Dermis blood vessel endothelial cell (primary cell): Measurements from ENCODE around the gene KIAA1549. TPM values are rescaled to one million over a fixed set of nuclear protein-coding genes. Genes with fewer than 3 reads are reported as not detected.

Source experiments
- DNase-seq: peaks from one replicate; pipeline ENCODE4 v3.0.0; 2010
- total RNA-seq: library from RNA; depleted of rRNA; stranded (reverse); fragments of >200 nt; gene quantifications from 2 replicates; pipeline ENCODE4 v1.2.3, GENCODE V29; 2014

Gene KIAA1549
- total RNA-seq, 1 donor from 2014 or later, result 2.6 TPM

DNA sequence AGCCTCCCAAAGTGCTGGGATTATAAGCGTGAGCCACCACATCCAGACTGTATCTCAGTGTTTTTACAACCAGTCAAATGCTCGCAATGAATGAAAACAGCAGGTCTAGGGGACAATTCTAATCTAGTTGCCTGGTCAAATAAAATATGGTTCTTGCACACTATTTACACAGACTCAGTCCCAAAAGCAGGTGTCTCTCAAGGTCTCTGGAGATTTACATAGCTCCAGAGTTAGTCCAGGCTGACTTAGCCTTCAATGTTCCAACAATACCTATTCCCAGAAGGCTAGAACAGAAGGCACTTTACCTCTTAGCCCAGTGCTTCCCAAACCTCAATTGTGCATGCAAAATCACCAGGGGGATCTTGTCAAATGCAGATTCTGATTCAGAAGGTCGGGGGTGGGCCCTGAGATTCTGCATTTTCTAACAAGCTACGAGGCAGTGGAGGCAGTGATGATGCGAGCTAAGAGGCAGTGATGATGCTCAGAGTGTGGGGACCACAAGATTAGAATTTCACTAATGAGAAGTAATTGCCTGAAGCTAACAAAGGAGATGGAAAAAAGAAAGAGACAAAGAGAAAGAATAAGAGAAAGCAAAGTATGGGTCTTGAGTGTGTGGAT lies 6.4 kb downstream of the KIAA1549 start:
- DNase-seq, result no peak

DNA sequence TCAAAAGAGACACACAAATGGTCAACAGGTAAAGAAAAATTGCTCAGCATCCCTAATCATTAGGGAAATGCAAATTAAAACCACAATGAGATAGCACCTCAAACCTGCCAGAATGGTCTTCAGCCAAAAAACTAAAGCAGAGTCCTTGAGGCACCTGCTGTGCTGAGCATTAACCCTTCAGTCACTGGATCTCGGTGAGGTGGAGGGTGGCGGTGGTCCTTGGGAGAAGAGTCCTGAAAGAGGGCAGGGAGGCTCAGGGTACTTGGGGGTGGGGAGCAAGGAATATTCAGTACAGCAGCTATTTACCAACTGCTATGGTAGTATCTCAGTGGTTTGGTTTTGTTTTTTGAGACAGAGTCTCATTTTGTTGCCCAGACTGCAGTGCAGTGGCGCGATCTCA lies 7.1 kb downstream of the KIAA1549 start:
- DNase-seq, result no peak

DNA sequence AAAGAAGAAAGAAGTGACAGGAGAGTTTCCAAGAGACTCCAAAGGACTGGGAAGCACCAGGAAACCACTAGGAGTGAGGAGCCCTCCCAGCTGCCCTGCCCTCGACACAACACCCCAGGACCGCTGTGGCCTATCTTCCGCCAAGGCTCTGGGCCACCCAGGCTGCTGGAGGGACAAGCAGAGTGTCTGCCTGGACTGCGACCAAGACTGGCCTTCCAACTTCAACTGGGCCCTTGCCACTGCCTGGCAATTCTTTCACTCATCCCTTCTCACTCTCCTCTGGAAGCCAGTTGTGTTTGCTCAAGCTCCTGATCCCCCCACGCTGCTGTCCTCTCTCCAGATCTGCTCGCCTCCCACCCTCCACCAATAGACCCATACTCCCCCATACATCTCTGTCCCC lies 10.2 kb downstream of the KIAA1549 start:
- DNase-seq, result no peak

DNA sequence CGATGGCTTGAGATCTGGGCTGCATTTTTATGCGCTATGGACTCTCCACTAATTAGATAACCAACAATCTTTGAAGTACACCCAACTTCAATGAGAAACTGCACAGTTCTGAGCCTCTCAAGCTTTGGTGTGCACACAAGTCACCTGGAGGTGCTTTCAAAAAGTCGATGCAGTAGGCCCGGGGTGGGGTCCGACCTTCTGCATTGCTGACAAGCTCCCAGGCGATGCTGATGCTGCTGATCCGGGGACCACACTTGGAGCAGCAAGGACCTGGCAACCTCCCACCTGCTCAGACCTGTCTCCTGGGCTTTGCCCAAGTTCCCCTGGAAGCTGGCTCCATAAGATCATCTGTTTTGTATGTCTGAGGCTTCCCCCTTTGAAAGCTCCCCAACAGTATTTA lies 10.7 kb downstream of the KIAA1549 start:
- no peak for DNase-seq

DNA sequence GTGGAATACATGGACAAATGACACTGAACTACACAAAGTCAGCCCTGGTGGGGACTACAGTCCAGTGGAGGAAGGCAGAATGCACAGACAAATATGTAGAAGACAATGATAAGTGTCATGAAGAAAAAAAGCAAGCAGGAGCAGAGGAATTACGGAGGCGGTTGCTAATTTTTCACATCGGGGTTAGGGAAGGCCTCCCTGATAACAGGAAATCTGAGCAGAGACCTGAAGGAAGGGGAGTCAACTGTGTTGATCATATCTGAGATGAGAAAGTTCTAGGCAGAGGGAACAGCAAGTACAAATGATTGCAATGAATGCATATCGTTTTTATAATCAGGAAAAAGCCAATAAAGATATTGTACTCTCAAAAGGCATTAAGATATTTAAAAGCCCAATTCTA lies 14.0 kb downstream of the KIAA1549 start:
- peak; percentile 49 for DNase-seq

DNA sequence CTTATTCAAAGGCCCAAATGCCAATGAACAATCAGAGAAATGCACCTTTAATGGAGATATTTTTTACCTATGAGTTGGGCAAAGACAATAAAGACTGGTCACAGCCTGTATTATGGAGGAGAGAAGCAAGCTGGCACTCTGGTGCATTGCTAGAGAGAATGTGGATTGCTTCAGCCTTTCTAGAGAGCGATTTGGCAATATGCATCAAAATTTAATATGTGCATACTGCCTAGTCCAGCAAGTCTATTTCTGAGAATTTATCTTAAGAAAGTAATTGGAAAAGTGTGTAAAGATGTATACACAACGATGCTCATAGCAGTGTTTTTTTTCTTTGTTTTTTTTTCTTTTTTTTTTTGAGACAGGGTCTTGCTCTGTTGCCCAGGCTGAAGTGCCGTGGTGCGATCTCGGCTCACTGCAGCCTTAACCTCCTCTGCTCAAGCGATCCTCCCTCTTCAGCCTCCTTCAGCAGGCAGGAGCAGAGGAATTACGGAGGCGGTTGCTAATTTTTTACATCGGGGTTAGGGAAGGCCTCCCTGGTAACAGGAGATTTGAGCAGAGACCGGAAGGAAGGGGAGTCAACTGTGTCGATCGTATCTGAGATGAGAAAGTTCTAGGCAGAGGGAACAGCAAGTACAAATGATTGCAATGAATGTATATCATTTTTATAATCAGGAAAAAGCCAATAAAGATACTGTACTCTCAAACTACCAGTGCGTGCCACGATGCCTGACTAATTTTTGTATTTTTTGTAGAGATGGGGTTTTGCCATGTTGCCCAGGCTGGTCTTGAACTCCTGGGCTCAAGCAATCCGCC lies 16.4 kb downstream of the KIAA1549 start:
- DNase-seq, result no peak

DNA sequence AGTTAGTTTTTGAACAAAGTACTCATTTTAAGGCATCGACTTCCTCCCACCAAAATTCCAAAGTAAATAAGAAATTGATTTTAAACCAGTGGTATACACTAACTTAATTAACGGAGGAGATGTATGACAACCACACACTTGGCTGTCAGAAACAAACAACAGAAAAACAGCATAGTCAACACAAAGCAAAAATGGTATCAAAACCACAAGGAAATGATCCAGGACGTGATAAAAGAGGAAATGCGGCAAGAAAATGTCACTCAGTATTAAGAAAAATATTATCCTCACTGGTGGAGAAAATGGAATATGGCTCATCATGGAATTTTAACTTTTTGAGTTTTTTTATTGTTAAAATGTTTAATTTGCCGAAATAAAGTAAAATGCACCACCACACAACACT lies 17.5 kb downstream of the KIAA1549 start:
- no peak for DNase-seq

DNA sequence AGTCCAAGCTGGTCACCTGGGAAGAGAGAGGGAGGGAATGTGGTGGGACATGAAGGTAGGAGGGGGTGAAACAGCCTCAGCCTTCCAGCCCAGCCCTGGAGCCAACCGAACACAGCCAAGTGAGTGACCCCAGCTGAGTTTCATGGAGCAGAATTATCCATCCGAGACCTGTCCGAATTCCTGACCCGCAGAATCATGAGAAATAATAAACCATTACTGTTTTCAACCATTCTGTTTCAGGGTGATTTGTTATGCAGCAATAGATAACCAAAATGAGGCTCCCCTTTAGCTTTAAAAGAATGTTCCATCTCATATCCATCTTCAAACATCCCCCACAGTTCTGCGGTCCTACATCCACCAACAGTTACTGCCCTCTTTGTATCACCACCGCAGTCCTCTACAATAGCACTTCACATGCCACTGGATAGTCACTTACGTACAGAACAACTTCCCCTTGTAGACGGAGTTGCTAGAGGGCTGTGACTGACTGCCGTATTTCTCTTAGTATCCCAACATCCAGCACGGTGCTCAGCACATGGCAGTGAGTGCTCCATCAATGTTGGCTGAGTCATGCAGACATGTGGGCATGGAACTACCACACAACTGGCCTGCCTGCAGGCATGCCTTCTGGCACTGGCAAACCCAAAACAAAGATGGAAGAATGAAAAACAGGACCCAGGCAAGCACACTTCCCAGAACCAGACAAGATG lies 18.5 kb downstream of the KIAA1549 start:
- no peak for DNase-seq

DNA sequence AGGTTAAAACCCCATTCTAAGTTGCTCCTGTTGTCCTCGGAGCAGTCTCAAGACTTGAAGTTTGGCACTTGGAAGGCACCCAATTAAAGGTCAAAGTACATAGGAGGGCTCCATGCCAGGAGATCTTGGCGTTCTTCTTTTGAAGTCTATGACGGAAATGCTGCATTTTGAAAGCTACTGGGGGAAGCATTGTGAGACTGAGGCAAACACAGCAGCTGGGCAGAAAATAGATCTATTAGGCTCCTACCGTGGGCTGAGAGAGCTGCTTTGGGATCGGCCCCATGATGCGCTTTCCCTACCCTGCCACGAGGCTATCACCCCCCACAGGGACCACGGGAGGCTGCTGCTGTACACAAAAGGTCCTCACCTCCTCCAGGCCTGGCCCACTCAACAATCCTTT lies 20.0 kb downstream of the KIAA1549 start:
- DNase-seq, result peak; percentile 66

DNA sequence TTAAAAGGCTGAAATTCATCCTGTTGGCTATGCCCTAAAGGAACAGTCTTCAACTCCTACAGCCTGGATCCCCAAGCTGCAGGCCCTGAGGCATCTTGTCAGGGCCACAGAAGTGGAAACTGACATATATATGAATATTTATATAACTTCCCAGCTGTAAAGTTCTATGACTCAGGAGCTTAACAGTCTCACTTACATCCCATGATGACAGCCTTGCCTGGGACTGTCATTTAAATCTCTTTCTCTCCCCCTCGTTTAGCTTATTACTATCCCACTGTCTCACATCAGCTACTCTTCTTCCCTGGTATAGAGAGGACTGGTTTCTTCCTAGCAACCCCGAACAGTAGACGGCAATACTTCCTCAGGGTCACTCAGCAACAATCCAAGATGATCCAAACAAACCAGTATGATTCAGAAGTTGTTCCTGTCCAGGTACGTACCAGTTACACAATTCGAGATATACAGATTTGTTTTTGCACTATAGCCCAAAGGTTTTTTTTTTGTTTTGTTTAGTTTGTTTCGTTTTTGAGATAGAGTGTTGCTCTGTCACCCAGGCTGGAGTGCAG lies 22.7 kb downstream of the KIAA1549 start:
- DNase-seq, result peak; percentile 76

DNA sequence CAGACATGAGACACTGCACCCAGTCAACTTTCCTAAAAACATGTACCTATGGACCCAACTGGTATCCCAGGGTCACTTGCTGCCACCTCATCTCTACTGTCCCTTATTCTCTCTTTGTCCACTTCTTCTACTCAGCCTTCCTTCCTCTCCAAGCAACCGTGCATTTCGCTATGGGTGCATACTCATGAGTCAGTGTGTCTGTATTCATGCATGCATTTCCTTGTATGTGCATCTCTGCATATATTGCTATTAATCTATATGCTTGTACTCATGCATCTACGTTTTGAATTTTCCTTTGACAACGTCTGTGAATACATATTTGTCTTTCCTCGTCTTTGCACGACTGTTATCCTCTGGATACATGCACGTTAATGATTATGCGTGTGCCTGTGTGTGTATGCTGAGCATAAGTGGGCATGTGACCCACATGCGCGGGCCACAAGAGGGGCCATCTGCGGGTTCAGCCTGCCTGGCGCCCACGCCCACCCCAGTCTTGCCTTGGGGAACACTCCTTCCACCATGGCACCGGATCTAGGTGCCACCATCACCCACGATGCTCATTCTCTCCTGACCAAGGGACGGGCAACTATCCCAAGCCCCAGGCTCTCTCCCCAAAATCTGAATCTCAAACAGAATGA lies 23.3 kb downstream of the KIAA1549 start:
- no peak for DNase-seq

DNA sequence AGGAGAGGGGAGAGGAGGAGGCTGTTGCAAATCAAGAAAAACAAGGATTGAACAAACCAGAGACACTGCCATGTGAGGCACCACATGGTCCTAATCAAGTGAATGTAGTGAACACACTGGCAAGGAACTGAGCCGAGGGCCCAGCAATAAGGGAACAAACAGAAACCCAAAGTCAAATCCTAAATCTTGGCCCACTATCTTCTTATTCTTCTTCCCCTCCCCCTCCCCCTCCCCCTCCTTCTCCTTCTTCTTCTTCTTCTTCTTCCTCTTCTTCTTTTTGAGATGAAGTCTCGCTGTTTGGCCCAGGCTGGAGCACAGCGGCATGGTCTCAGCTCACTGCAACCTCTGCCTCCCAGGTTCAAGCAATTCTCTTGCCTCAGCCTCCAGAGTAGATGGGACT lies 24.0 kb downstream of the KIAA1549 start:
- no peak for DNase-seq

DNA sequence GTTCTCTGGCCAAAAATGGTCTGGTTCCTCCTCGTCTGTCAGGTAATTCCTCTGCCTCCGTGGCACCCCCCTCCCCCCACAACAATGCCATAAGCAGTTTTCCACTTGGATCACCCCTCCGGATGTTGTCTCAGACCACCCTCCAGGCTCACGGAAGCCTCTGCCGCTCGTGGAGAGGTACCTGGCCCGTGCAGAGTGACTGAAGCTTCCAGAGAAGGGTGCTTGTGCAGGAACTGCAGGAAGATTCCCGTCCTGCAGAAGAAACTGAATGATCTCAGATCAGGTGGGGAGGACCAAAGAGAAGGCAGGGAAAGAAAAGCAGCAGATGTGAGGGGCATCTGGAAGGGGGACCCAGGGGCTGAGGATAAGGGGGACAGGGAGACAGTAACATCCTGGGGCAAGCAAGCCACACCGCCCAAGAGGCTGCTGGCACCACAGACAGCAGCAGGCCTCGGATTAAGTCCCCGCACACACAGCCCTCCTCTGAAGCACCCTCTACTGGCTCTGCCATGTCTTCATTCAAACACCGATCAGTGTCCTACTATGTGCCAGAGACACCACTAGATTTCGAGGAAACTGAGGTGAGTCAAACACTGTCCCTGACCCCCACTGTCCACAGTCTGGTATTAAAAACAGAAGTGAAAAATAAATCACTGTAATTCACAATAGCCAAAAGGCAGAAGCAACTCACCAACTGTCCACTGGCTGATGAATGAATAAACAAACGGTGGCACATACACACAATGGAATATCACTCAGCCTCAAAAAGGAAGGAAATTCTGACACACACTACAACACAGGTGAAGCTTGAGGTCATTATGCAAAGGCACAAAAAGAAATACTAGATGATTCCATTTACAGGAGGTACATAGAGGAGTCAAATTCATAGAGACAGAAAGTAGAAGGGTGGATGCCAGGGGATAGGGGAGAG lies 26.4 kb downstream of the KIAA1549 start:
- peak; percentile 39 for DNase-seq

DNA sequence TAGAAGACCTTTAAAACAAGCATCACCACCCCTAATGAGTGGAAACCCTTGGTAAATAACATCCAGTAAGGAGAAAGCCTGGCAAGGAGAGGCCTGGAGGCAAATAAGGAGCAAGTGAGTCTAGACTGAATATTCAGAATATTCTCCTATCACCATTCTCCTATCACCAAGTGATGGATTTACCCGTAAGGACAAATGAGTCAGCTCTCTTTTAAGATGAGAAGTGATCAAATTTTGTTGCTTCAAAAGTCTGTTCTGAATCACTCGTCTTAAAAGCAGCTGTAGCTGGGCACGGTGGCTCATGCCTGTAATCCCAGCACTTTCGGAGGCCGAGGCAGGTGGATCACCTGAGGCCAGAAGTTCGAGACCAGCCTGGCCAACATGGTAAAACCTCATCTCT lies 28.4 kb downstream of the KIAA1549 start:
- no peak for DNase-seq

DNA sequence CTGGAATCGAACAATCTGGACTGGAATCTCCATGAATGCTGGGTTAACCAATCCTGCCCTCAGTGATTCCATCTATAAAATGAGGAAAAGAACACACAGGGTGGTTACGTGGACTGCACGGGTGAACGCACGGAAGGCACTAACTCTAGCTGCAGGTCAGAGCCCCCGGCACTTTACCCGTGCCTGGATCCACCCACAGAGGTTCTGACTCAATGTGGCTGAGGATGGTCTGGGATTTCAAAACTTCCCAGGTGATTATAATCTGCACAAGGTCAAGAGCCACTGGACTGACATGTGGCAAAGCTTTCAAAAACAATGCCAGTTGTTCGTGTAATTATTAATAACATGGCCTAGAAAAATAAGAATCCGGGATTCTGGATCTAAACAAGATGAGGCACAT lies 29.2 kb downstream of the KIAA1549 start:
- DNase-seq, result no peak

DNA sequence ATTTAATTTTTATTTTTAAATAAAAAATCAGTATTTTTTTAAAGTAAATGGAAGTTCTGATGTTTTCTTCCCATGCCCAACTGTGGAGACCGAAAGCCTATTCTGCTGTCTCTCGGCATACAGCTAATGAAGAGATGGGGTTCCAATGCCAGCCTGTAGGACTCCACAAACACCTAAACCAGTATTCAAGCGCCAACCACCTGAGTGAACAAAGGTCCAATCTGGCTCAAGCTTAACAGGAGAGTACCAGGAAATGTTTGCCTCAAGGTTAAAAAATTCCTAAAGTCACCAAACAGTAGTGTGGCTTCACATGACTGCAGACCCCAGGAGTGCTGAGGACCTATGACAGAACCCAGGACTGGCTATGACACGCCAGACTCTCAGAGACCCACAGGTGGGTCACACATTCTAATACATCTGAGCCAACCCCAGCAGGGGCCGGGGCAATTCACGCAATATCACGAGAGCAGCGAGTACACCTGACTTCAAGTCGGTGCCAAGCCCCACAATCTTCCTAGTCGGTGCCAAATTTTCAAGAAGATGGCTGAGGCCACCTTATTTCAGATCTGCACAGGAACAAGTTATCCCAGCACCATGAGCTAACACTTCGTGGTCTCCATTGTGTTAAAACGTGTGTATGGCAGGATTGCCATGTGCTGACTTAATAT lies 31.6 kb downstream of the KIAA1549 start:
- DNase-seq, result no peak

DNA sequence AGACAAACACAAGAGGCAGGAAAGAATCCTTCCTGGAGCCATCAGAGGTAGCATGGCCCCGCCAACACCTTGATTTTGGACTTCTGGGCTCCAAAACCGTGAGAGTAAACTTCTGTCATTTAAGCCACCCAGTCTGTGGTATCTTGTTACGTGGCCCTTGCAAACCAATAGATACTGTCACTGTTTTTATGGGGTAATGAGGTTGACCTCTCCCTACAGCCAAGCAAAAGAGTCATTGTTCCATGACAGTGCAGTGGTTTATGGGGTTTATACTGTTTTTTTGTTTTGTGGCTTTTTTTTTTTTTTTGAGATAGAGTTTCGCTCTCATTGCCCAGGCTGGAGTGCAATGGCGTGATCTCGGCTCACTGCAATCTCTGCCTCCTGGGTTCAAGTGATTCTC lies 32.8 kb downstream of the KIAA1549 start:
- DNase-seq, result no peak

DNA sequence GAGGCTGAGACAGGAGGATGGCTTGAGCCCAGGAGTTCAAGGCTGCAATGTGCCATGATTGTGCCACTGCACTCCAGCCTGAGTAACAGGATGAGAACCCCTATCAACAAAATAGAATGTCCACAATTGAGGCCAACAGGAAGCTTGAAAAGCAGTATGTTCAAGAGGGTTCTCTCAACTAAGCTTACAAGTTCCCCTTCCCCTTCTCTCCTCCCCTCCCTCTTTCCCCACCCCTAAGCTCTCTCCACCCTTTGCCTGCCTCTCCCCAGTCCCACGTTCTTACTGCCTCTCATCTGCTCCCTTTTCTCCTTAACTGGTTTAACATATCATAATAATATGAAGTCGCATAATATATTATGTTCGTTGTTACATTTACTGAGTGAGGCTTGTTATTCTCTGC lies 35.4 kb downstream of the KIAA1549 start:
- no peak for DNase-seq

DNA sequence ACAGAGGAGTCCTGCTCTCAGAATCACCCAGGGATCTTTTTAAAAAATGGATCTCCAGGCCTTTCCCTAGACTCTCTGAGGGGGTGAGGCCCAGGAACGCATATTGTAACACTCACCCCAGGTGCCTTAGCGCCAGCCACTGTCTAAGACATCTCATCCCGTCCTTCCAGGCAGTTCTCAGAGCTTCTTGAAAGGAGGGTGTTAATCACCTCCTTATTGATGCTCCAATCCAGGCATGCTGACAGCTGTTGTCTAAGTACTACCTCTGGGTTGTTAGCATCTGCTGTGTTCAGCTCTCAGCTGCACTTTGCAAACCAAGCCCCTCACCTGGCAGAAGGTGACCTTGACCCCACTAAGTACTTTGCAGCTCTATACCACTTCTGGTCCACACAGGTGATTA lies 36.0 kb downstream of the KIAA1549 start:
- no peak for DNase-seq

DNA sequence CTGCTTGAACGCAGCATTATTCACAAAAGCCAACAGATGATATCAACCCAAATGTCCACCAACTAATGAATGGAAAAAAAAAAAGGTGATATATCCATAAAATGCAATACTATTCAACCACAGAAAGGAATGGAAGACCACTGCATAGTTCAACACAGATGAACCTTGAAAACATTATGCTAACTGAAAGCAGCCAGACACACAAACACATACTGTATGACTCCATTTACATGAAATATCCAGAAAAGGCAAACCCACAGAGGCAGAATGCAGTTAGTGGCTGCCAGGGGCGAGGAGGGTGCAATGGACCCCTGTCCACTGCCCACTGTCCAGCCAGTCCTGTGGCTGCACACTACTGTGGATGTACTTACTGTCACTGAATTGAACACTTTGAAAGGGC lies 36.6 kb downstream of the KIAA1549 start:
- no peak for DNase-seq

DNA sequence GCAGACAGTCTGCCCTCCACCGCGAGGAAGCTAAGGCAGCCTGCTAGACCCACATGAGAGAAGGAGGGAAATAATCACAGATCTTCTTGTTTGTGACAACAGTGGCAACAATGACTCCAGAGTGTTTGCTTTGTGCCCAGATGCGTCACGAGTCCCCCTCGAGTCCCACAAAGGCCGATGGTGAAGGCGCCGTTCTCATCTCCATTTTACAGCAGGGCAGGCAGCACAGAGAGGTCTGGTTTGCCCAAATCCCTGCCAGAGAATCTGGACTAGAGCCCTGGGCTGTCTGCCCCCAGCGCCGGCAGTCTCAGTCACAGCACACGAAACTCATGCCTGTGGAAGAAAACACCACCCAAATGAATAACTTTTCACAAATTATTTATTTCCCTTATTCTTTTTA lies 38.1 kb downstream of the KIAA1549 start:
- DNase-seq, result no peak
